Muscle layer of duodenum (tissue), 2 donors: ENCODE data around the gene PIEZO2.

Experiments used
- H3K27ac ChIP-seq: one replicate; pipeline ENCODE4 v1.7.0; 2013; ENCODE audit warnings: mild to moderate bottlenecking, low read length
- H3K27me3 ChIP-seq: one replicate; pipeline ENCODE4 v1.7.0; 2013; ENCODE audit warnings: low read depth, mild to moderate bottlenecking, control low read depth, low read length
- H3K36me3 ChIP-seq, 2 donors: one replicate each; pipeline ENCODE4 v1.7.0; 2013; ENCODE audit warnings: low read length in 2 of 2, control low read depth in 1 of 2, mild to moderate bottlenecking in 1 of 2; ENCODE audit not compliant: insufficient read depth in 2 of 2, control insufficient read depth in 1 of 2
- H3K4me1 ChIP-seq, 2 donors: one replicate each; pipeline ENCODE4 v1.7.0; 2013; ENCODE audit warnings: low read length in 2 of 2, mild to moderate bottlenecking in 2 of 2, control low read depth in 1 of 2, moderate library complexity in 1 of 2; ENCODE audit not compliant: insufficient read depth in 2 of 2, control insufficient read depth in 1 of 2
- H3K4me3 ChIP-seq, 2 donors: one replicate each; pipeline ENCODE4 v1.7.0; 2013; ENCODE audit warnings: low read length in 2 of 2, low read depth in 1 of 2, mild to moderate bottlenecking in 1 of 2
- H3K9me3 ChIP-seq, 2 donors: one replicate each; pipeline ENCODE4 v1.7.0; 2013; ENCODE audit warnings: low read length in 2 of 2, control low read depth in 1 of 2, mild to moderate bottlenecking in 1 of 2; ENCODE audit not compliant: control insufficient read depth in 1 of 2
- donor health status: healthy.

Gene PIEZO2

GRCh38 chr18:11055721-11056120 is 93.6 kb downstream of the PIEZO2 start:
- no peak overlapping the region for H3K4me3 ChIP-seq
- H3K36me3 ChIP-seq: no peaks in the 10 kb centered on the region
- H3K9me3 ChIP-seq: no peaks in the 10 kb centered on the region
- no peaks in the 10 kb centered on the region for H3K27me3 ChIP-seq
- H3K27ac ChIP-seq: no peak overlapping the region
- no peaks in the 10 kb centered on the region for H3K4me1 ChIP-seq

GRCh38 chr18:11054497-11054896 is 94.9 kb downstream of the PIEZO2 start:
- no peak overlapping the region for H3K27ac ChIP-seq
- no peaks in the 10 kb centered on the region for H3K4me1 ChIP-seq
- H3K9me3 ChIP-seq: no peaks in the 10 kb centered on the region
- no peak overlapping the region for H3K4me3 ChIP-seq
- H3K36me3 ChIP-seq: no peaks in the 10 kb centered on the region
- no peaks in the 10 kb centered on the region for H3K27me3 ChIP-seq

- no peaks in the 10 kb centered on the region for H3K27me3 ChIP-seq
- H3K4me1 ChIP-seq: no peaks in the 10 kb centered on the region
- H3K27ac ChIP-seq: no peak overlapping the region
- H3K9me3 ChIP-seq: no peaks in the 10 kb centered on the region
- no peak overlapping the region for H3K4me3 ChIP-seq
- no peaks in the 10 kb centered on the region for H3K36me3 ChIP-seq
These were observed 96.1 kb downstream of the PIEZO2 start for GRCh38 chr18:11053293-11053692.

GRCh38 chr18:11052800-11053199 is 96.6 kb downstream of the PIEZO2 start:
- Histone ChIP-seq H3K36me3 (no peaks in the 10 kb centered on the region), H3K4me1 (no peaks in the 10 kb centered on the region), H3K27me3 (no peaks in the 10 kb centered on the region), H3K9me3 (no peaks in the 10 kb centered on the region), H3K4me3 (no peak overlapping the region), H3K27ac (no peak overlapping the region)

- H3K36me3 ChIP-seq: no peaks in the 10 kb centered on the region
- no peak overlapping the region for H3K4me3 ChIP-seq
- no peaks in the 10 kb centered on the region for H3K9me3 ChIP-seq
- H3K27ac ChIP-seq: no peak overlapping the region
- no peaks in the 10 kb centered on the region for H3K27me3 ChIP-seq
- H3K4me1 ChIP-seq: no peaks in the 10 kb centered on the region
These were observed 97.9 kb downstream of the PIEZO2 start for GRCh38 chr18:11051462-11051861.

GRCh38 chr18:11050966-11051365 is 98.4 kb downstream of the PIEZO2 start:
- Histone ChIP-seq H3K4me1 (no peaks in the 10 kb centered on the region), H3K27me3 (no peaks in the 10 kb centered on the region), H3K27ac (no peak overlapping the region), H3K36me3 (no peaks in the 10 kb centered on the region), H3K4me3 (no peak overlapping the region), H3K9me3 (no peaks in the 10 kb centered on the region)

GRCh38 chr18:11047817-11048216 is 101.6 kb downstream of the PIEZO2 start:
- Histone ChIP-seq H3K4me1 (no peaks in the 10 kb centered on the region), H3K4me3 (no peak overlapping the region), H3K27me3 (no peaks in the 10 kb centered on the region), H3K9me3 (no peaks in the 10 kb centered on the region), H3K27ac (no peak overlapping the region), H3K36me3 (no peaks in the 10 kb centered on the region)

GRCh38 chr18:11047156-11047555 is 102.2 kb downstream of the PIEZO2 start:
- no peaks in the 10 kb centered on the region for H3K4me1 ChIP-seq
- no peak overlapping the region for H3K4me3 ChIP-seq
- H3K9me3 ChIP-seq: no peaks in the 10 kb centered on the region
- no peaks in the 10 kb centered on the region for H3K36me3 ChIP-seq
- H3K27ac ChIP-seq: no peak overlapping the region
- no peaks in the 10 kb centered on the region for H3K27me3 ChIP-seq

- Histone ChIP-seq H3K36me3 (no peaks in the 10 kb centered on the region), H3K27ac (no peak overlapping the region), H3K4me3 (no peak overlapping the region), H3K9me3 (no peaks in the 10 kb centered on the region), H3K4me1 (no peaks in the 10 kb centered on the region), H3K27me3 (no peaks in the 10 kb centered on the region)
These were observed 103.2 kb downstream of the PIEZO2 start for GRCh38 chr18:11046140-11046539.

GRCh38 chr18:11043694-11044093 is 105.7 kb downstream of the PIEZO2 start:
- Histone ChIP-seq H3K27me3 (no peaks in the 10 kb centered on the region), H3K36me3 (no peaks in the 10 kb centered on the region), H3K27ac (no peak overlapping the region), H3K4me3 (no peak overlapping the region), H3K9me3 (no peaks in the 10 kb centered on the region), H3K4me1 (no peaks in the 10 kb centered on the region)

GRCh38 chr18:11042247-11042646 is 107.1 kb downstream of the PIEZO2 start:
- H3K27me3 ChIP-seq: no peaks in the 10 kb centered on the region
- H3K4me3 ChIP-seq: no peak overlapping the region
- H3K36me3 ChIP-seq: no peaks in the 10 kb centered on the region
- no peaks in the 10 kb centered on the region for H3K9me3 ChIP-seq
- no peak overlapping the region for H3K27ac ChIP-seq
- no peaks in the 10 kb centered on the region for H3K4me1 ChIP-seq

- no peaks in the 10 kb centered on the region for H3K4me1 ChIP-seq
- no peak overlapping the region for H3K27ac ChIP-seq
- no peak overlapping the region for H3K4me3 ChIP-seq
- H3K27me3 ChIP-seq: no peaks in the 10 kb centered on the region
- H3K36me3 ChIP-seq: no peaks in the 10 kb centered on the region
- no peaks in the 10 kb centered on the region for H3K9me3 ChIP-seq
These were observed 108.3 kb downstream of the PIEZO2 start for GRCh38 chr18:11040823-11041656.
